ENCODE measurements around the gene AGPS. TPM values are rescaled to one million over a fixed set of nuclear protein-coding genes. Genes with fewer than 3 reads are reported as not detected.

Gene AGPS
- total and polyA plus RNA-seq, 4 donors = 6.3 to 46.9 (median 18.3) TPM

DNA sequence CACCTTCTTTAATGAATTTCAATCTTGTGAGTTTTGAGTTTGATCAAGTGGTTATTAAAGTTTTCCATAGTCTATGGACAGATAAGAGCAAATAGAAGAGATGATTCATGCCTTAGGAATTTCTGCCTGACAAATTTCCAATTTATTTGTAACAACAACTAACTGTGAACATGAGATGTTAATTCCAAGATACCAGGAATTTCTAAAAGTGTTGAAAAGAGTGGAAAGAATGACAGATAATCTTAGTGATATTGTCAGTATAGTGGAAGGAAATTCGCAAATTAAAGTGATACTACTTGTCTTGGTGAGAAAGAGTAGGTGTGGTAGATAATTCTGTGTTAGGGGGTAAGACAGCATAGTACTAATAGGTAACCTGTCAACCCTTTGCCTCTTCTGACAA, 82.4 kb downstream of the AGPS start:
- Histone ChIP-seq H3K9me3 (ENCODE audit: control insufficient read depth in 4 of 4, low read length in 3 of 4) (peaks cover 0 to 6% (median 3%) of the 10 kb centered on the region in 4 donors), H3K27ac (ENCODE audit: low read depth in 1 of 2, low read length in 2 of 2) (no peak overlapping the region)

DNA sequence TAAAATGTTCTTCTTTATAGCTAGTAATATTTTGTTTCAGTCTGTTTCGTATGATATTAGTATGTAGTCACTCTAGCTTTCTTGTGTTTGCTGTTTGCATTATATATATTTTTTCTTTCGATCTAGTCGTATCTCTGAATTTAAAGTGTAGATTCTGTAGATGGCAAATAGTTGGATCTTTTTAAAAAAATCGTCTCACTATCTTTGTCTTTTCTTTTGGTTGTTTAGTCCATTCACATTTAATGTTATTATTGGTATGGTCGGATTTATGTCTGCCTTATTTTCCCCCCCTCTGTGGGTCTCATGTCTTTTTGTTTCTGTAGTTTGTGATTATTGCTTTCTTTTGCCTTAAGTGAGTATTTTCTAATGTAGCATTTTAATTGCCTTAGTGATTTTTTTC, 84.3 kb downstream of the AGPS start:
- no peak overlapping the region for H3K9ac ChIP-seq (ENCODE audit: low read depth in 1 of 2, low read length in 2 of 2)
- no peaks in the 10 kb centered on the region for H3K4me1 ChIP-seq (ENCODE audit: control insufficient read depth in 4 of 4, insufficient read depth in 4 of 4, low read length in 3 of 4)
- no peaks in the 10 kb centered on the region for H3K27me3 ChIP-seq (ENCODE audit: control insufficient read depth in 4 of 4, insufficient read depth in 4 of 4, low read length in 3 of 4)
- DNase-seq (ENCODE audit: low spot score) = no peak
- peaks cover 0 to 13% (median 6%) of the 10 kb centered on the region in 4 donors for H3K36me3 ChIP-seq (ENCODE audit: control insufficient read depth in 4 of 4, insufficient read depth in 3 of 4, low read depth in 1 of 4, low read length in 3 of 4)
- peaks cover 0 to 6% (median 1%) of the 10 kb centered on the region in 4 donors for H3K9me3 ChIP-seq (ENCODE audit: control insufficient read depth in 4 of 4, low read length in 3 of 4)
- WGBS = 98% methylated on average over 5 of the region's 5 CpGs
- H3K4me3 ChIP-seq (ENCODE audit: low read depth in 1 of 3, low read length in 3 of 3) = no peak overlapping the region
- no peak overlapping the region for H3K27ac ChIP-seq (ENCODE audit: low read depth in 1 of 2, low read length in 2 of 2)
- TF ChIP-seq NR2F2 (IDR thresholded peaks at IDR 0.05) = no peak
- TF ChIP-seq, protein P1, sequence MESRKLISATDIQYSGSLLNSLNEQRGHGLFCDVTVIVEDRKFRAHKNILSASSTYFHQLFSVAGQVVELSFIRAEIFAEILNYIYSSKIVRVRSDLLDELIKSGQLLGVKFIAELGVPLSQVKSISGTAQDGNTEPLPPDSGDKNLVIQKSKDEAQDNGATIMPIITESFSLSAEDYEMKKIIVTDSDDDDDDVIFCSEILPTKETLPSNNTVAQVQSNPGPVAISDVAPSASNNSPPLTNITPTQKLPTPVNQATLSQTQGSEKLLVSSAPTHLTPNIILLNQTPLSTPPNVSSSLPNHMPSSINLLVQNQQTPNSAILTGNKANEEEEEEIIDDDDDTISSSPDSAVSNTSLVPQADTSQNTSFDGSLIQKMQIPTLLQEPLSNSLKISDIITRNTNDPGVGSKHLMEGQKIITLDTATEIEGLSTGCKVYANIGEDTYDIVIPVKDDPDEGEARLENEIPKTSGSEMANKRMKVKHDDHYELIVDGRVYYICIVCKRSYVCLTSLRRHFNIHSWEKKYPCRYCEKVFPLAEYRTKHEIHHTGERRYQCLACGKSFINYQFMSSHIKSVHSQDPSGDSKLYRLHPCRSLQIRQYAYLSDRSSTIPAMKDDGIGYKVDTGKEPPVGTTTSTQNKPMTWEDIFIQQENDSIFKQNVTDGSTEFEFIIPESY (IDR thresholded peaks at IDR 0.05) = no peak
- TF ChIP-seq, protein P2, sequence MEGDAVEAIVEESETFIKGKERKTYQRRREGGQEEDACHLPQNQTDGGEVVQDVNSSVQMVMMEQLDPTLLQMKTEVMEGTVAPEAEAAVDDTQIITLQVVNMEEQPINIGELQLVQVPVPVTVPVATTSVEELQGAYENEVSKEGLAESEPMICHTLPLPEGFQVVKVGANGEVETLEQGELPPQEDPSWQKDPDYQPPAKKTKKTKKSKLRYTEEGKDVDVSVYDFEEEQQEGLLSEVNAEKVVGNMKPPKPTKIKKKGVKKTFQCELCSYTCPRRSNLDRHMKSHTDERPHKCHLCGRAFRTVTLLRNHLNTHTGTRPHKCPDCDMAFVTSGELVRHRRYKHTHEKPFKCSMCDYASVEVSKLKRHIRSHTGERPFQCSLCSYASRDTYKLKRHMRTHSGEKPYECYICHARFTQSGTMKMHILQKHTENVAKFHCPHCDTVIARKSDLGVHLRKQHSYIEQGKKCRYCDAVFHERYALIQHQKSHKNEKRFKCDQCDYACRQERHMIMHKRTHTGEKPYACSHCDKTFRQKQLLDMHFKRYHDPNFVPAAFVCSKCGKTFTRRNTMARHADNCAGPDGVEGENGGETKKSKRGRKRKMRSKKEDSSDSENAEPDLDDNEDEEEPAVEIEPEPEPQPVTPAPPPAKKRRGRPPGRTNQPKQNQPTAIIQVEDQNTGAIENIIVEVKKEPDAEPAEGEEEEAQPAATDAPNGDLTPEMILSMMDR (IDR thresholded peaks at IDR 0.05; ENCODE audit: low read depth, low read length, missing input control) = no peak
- TF ChIP-seq, protein P3, sequence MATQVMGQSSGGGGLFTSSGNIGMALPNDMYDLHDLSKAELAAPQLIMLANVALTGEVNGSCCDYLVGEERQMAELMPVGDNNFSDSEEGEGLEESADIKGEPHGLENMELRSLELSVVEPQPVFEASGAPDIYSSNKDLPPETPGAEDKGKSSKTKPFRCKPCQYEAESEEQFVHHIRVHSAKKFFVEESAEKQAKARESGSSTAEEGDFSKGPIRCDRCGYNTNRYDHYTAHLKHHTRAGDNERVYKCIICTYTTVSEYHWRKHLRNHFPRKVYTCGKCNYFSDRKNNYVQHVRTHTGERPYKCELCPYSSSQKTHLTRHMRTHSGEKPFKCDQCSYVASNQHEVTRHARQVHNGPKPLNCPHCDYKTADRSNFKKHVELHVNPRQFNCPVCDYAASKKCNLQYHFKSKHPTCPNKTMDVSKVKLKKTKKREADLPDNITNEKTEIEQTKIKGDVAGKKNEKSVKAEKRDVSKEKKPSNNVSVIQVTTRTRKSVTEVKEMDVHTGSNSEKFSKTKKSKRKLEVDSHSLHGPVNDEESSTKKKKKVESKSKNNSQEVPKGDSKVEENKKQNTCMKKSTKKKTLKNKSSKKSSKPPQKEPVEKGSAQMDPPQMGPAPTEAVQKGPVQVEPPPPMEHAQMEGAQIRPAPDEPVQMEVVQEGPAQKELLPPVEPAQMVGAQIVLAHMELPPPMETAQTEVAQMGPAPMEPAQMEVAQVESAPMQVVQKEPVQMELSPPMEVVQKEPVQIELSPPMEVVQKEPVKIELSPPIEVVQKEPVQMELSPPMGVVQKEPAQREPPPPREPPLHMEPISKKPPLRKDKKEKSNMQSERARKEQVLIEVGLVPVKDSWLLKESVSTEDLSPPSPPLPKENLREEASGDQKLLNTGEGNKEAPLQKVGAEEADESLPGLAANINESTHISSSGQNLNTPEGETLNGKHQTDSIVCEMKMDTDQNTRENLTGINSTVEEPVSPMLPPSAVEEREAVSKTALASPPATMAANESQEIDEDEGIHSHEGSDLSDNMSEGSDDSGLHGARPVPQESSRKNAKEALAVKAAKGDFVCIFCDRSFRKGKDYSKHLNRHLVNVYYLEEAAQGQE (IDR thresholded peaks at IDR 0.05) = no peak
- no peak for TF ChIP-seq EGR1 (IDR thresholded peaks at IDR 0.05; ENCODE audit: low read depth in 2 of 2)
- TF ChIP-seq, protein P4, sequence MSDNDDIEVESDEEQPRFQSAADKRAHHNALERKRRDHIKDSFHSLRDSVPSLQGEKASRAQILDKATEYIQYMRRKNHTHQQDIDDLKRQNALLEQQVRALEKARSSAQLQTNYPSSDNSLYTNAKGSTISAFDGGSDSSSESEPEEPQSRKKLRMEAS (IDR thresholded peaks at IDR 0.05) = no peak
- no peak for TF ChIP-seq RAD21 (IDR thresholded peaks at IDR 0.05)
- TF ChIP-seq GABPA (IDR thresholded peaks at IDR 0.05 in 1 of 2, conservative IDR thresholded peaks at IDR 0.05 in 1 of 2) = no peak
- no peak for TF ChIP-seq RXRA (IDR thresholded peaks at IDR 0.05)
- no peak for TF ChIP-seq JUND (IDR thresholded peaks at IDR 0.05)

More for the DNA sequence above, 82.4 kb downstream of the AGPS start:
- TF ChIP-seq RAD21 (IDR thresholded peaks at IDR 0.05) (no peak), HNF4G (IDR thresholded peaks at IDR 0.05) (no peak), FOXA2 (IDR thresholded peaks at IDR 0.05) (no peak), FOXA1 (IDR thresholded peaks at IDR 0.05) (no peak), EGR1 (IDR thresholded peaks at IDR 0.05; ENCODE audit: low read depth in 2 of 2) (no peak), SP1 (IDR thresholded peaks at IDR 0.05) (no peak), TAF1 (conservative IDR thresholded peaks at IDR 0.05) (no peak), GABPA (IDR thresholded peaks at IDR 0.05 in 1 of 2, conservative IDR thresholded peaks at IDR 0.05 in 1 of 2) (no peak), YY1 (IDR thresholded peaks at IDR 0.05) (no peak)
- TF ChIP-seq, protein P2 (IDR thresholded peaks at IDR 0.05; ENCODE audit: low read depth, low read length, missing input control) = no peak
- TF ChIP-seq, protein P3 (IDR thresholded peaks at IDR 0.05) = no peak
- TF ChIP-seq, protein P5, sequence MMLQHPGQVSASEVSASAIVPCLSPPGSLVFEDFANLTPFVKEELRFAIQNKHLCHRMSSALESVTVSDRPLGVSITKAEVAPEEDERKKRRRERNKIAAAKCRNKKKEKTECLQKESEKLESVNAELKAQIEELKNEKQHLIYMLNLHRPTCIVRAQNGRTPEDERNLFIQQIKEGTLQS (IDR thresholded peaks at IDR 0.05) = no peak
- no peak overlapping the region for H3K4me3 ChIP-seq (ENCODE audit: low read depth in 1 of 3, low read length in 3 of 3)
- no peaks in the 10 kb centered on the region for H3K4me1 ChIP-seq (ENCODE audit: control insufficient read depth in 4 of 4, insufficient read depth in 4 of 4, low read length in 3 of 4)
- WGBS = 92% methylated on average over 1 of the region's 1 CpG
- peaks cover 0 to 15% (median 10%) of the 10 kb centered on the region in 4 donors for H3K36me3 ChIP-seq (ENCODE audit: control insufficient read depth in 4 of 4, insufficient read depth in 3 of 4, low read depth in 1 of 4, low read length in 3 of 4)
- H3K27me3 ChIP-seq (ENCODE audit: control insufficient read depth in 4 of 4, insufficient read depth in 4 of 4, low read length in 3 of 4) = no peaks in the 10 kb centered on the region
- no peak for DNase-seq (ENCODE audit: low spot score)
- H3K9ac ChIP-seq (ENCODE audit: low read depth in 1 of 2, low read length in 2 of 2) = no peak overlapping the region
